SU-DHL-6 (cell line): Measurements from ENCODE around the gene GHRH.

Source experiments
- H2AFZ ChIP-seq: fragments of 200-600 bp; sonication (generic); 2 replicates; pipeline ENCODE4 v1.6.1; 2014; ENCODE audit warnings: low read depth, mild to moderate bottlenecking, moderate library complexity, mixed read lengths, antibody characterized with exemption, low read length; ENCODE audit not compliant: severe bottlenecking
- H3F3A ChIP-seq: fragments of 200-600 bp; shearing (Covaris generic); 2 replicates; pipeline ENCODE4 v1.6.0; 2016; ENCODE audit warnings: antibody characterized with exemption, mild to moderate bottlenecking; ENCODE audit not compliant: insufficient read depth
- H3K27ac ChIP-seq: fragments of 200-600 bp; sonication (generic); 2 replicates; pipeline ENCODE4 v1.5.1; 2016; ENCODE audit warnings: low read depth, mild to moderate bottlenecking, low read length, moderate library complexity, mixed read lengths
- H3K27me3 ChIP-seq: fragments of 200-600 bp; sonication (generic), shearing (Covaris generic); 2 replicates; pipeline ENCODE4 v1.6.0; 2014; ENCODE audit warnings: mild to moderate bottlenecking, low read length
- H3K36me3 ChIP-seq: fragments of 200-600 bp; sonication (generic); 2 replicates; pipeline ENCODE4 v1.6.1; 2014; ENCODE audit warnings: mild to moderate bottlenecking, low read length, mixed read lengths
- H3K4me2 ChIP-seq: fragments of 300-600, 200-600 bp; shearing (Covaris generic), sonication (generic); 2 replicates; pipeline ENCODE4 v1.6.0; 2014; ENCODE audit warnings: low read length, low read depth, mild to moderate bottlenecking; ENCODE audit not compliant: poor library complexity, severe bottlenecking
- H3K4me3 ChIP-seq: fragments of 200-600 bp; sonication (generic); 2 replicates; pipeline ENCODE4 v1.5.1; 2014; ENCODE audit warnings: antibody characterized with exemption, low read length, mild to moderate bottlenecking, mixed read lengths; ENCODE audit not compliant: insufficient read depth, poor library complexity, severe bottlenecking
- H3K79me2 ChIP-seq: fragments of 200-600 bp; sonication (generic); 2 replicates; pipeline ENCODE4 v1.6.1; 2014; ENCODE audit warnings: mild to moderate bottlenecking, low read length, moderate library complexity; ENCODE audit not compliant: insufficient read depth
- H3K9ac ChIP-seq: fragments of 200-600 bp; sonication (generic); 2 replicates; pipeline ENCODE4 v1.7.0; 2014; ENCODE audit warnings: mild to moderate bottlenecking, low read length
- H3K9me2 ChIP-seq: fragments of 200-600 bp; sonication (generic); replicated peaks from 2 replicates; pipeline ENCODE4 v1.6.1; 2014; ENCODE audit warnings: low read length; ENCODE audit not compliant: insufficient read depth
- H3K9me3 ChIP-seq: fragments of 200-600 bp; sonication (generic); 2 replicates; pipeline ENCODE4 v1.6.1; 2014; ENCODE audit warnings: low read length, mixed read lengths; ENCODE audit not compliant: insufficient read depth
- H4K20me1 ChIP-seq: fragments of 200-600 bp; sonication (generic); 2 replicates; pipeline ENCODE4 v1.6.1; 2014; ENCODE audit warnings: low read depth, mild to moderate bottlenecking, antibody characterized with exemption, low read length, moderate library complexity, mixed read lengths
- EZH2phosphoT487 ChIP-seq: fragments of 200-600 bp; sonication (generic), shearing (Covaris generic); conservative IDR thresholded peaks from 2 replicates; pipeline ENCODE4 v1.6.1; 2018; ENCODE audit warnings: mild to moderate bottlenecking, antibody characterized with exemption, low read length, moderate library complexity, mixed read lengths
- TF ChIP-seq, protein P1 (sequence below): fragments of 200-600 bp; sonication (generic); IDR thresholded peaks from one replicate; pipeline ENCODE4 v1.5.1; 2017; ENCODE audit warnings: antibody characterized with exemption, mild to moderate bottlenecking, low read length, moderate library complexity; ENCODE audit not compliant: insufficient read depth, poor library complexity, severe bottlenecking

The GHRH gene

DNA sequence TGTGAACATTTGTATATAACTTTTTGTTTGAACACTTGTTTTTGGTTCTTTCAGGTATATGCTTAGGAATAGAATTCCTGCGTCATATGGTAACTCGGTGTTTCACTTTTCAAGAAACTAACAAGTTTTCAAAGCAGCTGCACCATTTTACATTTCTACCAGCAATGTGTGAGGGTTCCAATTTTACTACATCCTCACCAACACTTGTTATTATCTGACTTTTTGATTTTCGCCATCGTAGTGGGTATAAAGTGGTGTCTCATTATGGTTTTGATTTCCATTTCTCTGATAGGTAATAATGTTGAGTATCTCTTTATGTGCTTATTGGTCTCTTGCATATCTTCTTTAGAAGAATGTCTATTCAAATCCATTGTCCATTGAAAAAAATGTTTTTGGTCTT, 42.6 kb downstream of the GHRH start:
- TF ChIP-seq EZH2phosphoT487, result no peak
- TF ChIP-seq, protein P1, sequence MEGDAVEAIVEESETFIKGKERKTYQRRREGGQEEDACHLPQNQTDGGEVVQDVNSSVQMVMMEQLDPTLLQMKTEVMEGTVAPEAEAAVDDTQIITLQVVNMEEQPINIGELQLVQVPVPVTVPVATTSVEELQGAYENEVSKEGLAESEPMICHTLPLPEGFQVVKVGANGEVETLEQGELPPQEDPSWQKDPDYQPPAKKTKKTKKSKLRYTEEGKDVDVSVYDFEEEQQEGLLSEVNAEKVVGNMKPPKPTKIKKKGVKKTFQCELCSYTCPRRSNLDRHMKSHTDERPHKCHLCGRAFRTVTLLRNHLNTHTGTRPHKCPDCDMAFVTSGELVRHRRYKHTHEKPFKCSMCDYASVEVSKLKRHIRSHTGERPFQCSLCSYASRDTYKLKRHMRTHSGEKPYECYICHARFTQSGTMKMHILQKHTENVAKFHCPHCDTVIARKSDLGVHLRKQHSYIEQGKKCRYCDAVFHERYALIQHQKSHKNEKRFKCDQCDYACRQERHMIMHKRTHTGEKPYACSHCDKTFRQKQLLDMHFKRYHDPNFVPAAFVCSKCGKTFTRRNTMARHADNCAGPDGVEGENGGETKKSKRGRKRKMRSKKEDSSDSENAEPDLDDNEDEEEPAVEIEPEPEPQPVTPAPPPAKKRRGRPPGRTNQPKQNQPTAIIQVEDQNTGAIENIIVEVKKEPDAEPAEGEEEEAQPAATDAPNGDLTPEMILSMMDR, result no peak
- Histone ChIP-seq H3K36me3 (peaks cover 34% of the 10 kb centered on the region), H3K4me2 (no peak overlapping the region), H3F3A (no peaks in the 10 kb centered on the region), H3K9ac (no peak overlapping the region), H3K9me2 (no peaks in the 10 kb centered on the region), H3K27ac (no peak overlapping the region), H4K20me1 (no peaks in the 10 kb centered on the region), H3K4me3 (no peak overlapping the region), H3K27me3 (no peaks in the 10 kb centered on the region), H2AFZ (no peak overlapping the region), H3K9me3 (no peaks in the 10 kb centered on the region), H3K79me2 (no peaks in the 10 kb centered on the region)

DNA sequence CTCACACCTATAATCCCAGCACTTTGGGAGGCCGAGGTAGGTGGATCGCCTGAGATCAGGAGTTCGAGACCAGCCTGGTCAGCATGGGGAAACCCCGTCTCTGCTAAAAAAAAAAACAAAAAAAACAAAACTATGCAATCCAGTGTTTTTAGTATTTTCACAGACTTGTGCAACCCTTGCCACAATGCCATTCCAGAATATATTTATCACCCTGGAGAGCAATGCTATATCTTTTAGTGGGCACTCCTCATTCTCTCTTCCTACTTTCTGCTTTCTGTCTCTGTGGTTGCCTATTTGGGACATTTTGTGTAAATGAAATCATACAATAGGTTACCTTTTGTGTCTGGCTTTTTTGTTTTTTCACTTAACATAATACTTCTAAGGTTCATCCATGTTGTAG, 43.2 kb downstream of the GHRH start:
- Histone ChIP-seq H2AFZ (no peak overlapping the region), H3K4me3 (no peak overlapping the region), H3K9ac (no peak overlapping the region), H3K27ac (no peak overlapping the region), H3K36me3 (peaks cover 35% of the 10 kb centered on the region), H3K79me2 (no peaks in the 10 kb centered on the region), H3K9me2 (no peaks in the 10 kb centered on the region), H3K4me2 (no peak overlapping the region), H3K9me3 (no peaks in the 10 kb centered on the region), H4K20me1 (no peaks in the 10 kb centered on the region), H3K27me3 (no peaks in the 10 kb centered on the region), H3F3A (no peaks in the 10 kb centered on the region)
- TF ChIP-seq, protein P1, result no peak
- TF ChIP-seq EZH2phosphoT487, result no peak

DNA sequence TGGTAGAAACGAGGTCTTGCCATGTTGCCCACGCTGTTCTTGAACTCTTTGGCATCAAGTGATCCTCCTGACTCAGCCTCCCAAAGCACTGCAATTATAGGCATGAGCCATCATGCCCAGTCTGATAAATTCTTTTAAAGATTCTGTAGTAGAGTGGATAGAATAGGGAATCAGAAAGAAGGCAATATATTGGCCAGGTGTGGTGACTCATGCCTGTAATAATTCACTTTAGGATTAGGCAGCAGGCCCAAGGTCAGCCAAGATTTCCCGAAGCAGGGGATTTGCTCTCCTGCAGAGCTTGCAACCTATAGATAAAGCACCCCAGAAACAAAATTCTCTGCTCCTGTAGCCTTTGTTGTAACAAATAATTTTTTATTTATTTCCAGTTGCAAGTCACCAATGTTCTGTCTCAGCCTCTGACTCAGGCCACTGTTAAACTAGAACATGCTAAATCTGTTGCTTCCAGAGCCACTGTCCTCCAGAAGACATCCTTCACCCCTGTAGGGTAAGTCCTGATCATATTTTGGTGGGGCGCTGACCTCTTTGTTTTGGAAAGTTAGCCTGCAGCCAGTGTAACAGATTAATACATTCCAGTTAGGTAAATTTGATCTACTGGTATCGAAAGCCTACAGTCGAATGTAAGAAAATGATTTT, 51.8 kb downstream of the GHRH start:
- no peak overlapping the region for H3K9ac ChIP-seq

More for the DNA sequence above, 51.8 kb downstream of the GHRH start:
- H3F3A ChIP-seq, result no peaks in the 10 kb centered on the region
- H4K20me1 ChIP-seq, result no peaks in the 10 kb centered on the region
- H3K4me2 ChIP-seq, result no peak overlapping the region
- H3K27me3 ChIP-seq, result no peaks in the 10 kb centered on the region
- no peak overlapping the region for H3K4me3 ChIP-seq
- no peak overlapping the region for H2AFZ ChIP-seq
- H3K27ac ChIP-seq, result no peak overlapping the region
- TF ChIP-seq, protein P1, result no peak
- no peak for TF ChIP-seq EZH2phosphoT487
- H3K9me2 ChIP-seq, result no peaks in the 10 kb centered on the region
- H3K79me2 ChIP-seq, result no peaks in the 10 kb centered on the region
- H3K36me3 ChIP-seq, result peaks cover 41% of the 10 kb centered on the region
- no peaks in the 10 kb centered on the region for H3K9me3 ChIP-seq
